ENCODE measurements around the gene GJD4.

The GJD4 gene

GRCh38 chr10:35638101-35638500 is 33.0 kb downstream of the GJD4 start:
- peak overlapping the region; percentile 75 for H3K4me3 ChIP-seq
- TF ChIP-seq EZH2 (IDR thresholded peaks at IDR 0.05) (no peak), FOXP2 (optimal IDR thresholded peaks at IDR 0.05; ENCODE audit: control extremely low read depth, extremely low read length, insufficient read depth) (no peak)

GRCh38 chr10:35639021-35639727 is 34.0 kb downstream of the GJD4 start:
- no peak for DNase-seq (ENCODE audit: low read depth, low spot score)
- H3K9ac ChIP-seq (ENCODE audit: insufficient read length): peak overlapping the region; percentile 45
- peak overlapping the region; percentile 78 for H3K4me3 ChIP-seq
- TF ChIP-seq FOXP2 (optimal IDR thresholded peaks at IDR 0.05; ENCODE audit: control extremely low read depth, extremely low read length, insufficient read depth) (no peak), POLR2AphosphoS5 (IDR thresholded peaks at IDR 0.05; ENCODE audit: borderline replicate concordance, low read depth, low read length) (no peak), EZH2 (IDR thresholded peaks at IDR 0.05) (no peak)
- H3K9me3 ChIP-seq (ENCODE audit: low read depth, low read length): no peaks in the 10 kb centered on the region
- H3K36me3 ChIP-seq (ENCODE audit: insufficient read depth, low read length): no peaks in the 10 kb centered on the region
- H3K27ac ChIP-seq: no peak overlapping the region

More at GRCh38 chr10:35638101-35638500, 33.0 kb downstream of the GJD4 start:
- no peaks in the 10 kb centered on the region for H3K9me3 ChIP-seq (ENCODE audit: low read depth, low read length)
- H3K36me3 ChIP-seq (ENCODE audit: insufficient read depth, low read length): no peaks in the 10 kb centered on the region
- H3K27ac ChIP-seq: peak overlapping the region; percentile 48
- no peak for DNase-seq (ENCODE audit: low read depth, low spot score)
- H3K9ac ChIP-seq (ENCODE audit: insufficient read length): no peak overlapping the region

- Histone ChIP-seq H3K4me3 (peak overlapping the region; percentile 80), H3K36me3 (ENCODE audit: insufficient read depth, low read length) (no peaks in the 10 kb centered on the region), H3K9me3 (ENCODE audit: low read depth, low read length) (no peaks in the 10 kb centered on the region), H3K27ac (peak overlapping the region; percentile 54; the same call in 1 of the 2 replicates), H3K9ac (ENCODE audit: insufficient read length) (peak overlapping the region; percentile 60)
- no peak for DNase-seq (ENCODE audit: low read depth, low spot score)
- TF ChIP-seq FOXP2 (optimal IDR thresholded peaks at IDR 0.05; ENCODE audit: control extremely low read depth, extremely low read length, insufficient read depth): no peak
- no peak for TF ChIP-seq EZH2 (IDR thresholded peaks at IDR 0.05)
- TF ChIP-seq POLR2AphosphoS5 (IDR thresholded peaks at IDR 0.05; ENCODE audit: borderline replicate concordance, low read depth, low read length): no peak
Measured at GRCh38 chr10:35639728-35640401, 34.7 kb downstream of the GJD4 start.

DNA sequence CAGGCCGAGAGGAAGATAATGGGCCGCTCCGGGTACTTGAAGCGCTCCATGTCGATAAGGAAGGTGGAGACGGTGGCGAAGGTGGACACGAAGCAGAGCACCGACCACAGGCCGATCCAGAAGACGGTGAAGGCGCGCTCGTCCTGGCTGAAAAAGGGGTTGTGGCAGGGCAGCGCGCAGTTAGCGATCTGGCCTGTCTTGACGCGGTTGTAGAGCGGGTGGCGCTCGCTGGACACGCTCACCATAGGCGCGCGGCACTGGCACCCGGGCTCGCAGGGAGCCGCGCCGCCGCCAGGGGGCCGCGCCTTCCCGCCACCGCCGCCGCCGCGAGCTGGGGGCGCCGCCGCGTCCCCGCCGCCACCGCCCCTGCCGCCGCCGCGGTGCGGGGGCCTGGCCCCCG is 35.3 kb downstream of the GJD4 start:
- H3K36me3 ChIP-seq (ENCODE audit: insufficient read depth, low read length): no peaks in the 10 kb centered on the region
- DNase-seq (ENCODE audit: low read depth, low spot score): no peak
- H3K9ac ChIP-seq (ENCODE audit: insufficient read length): peak overlapping the region; percentile 66
- no peak overlapping the region for H3K27ac ChIP-seq
- TF ChIP-seq EZH2 (IDR thresholded peaks at IDR 0.05) (no peak), FOXP2 (optimal IDR thresholded peaks at IDR 0.05; ENCODE audit: control extremely low read depth, extremely low read length, insufficient read depth) (no peak), POLR2AphosphoS5 (IDR thresholded peaks at IDR 0.05; ENCODE audit: borderline replicate concordance, low read depth, low read length) (no peak)
- no peaks in the 10 kb centered on the region for H3K9me3 ChIP-seq (ENCODE audit: low read depth, low read length)
- H3K4me3 ChIP-seq: peak overlapping the region; percentile 80

- H3K36me3 ChIP-seq (ENCODE audit: insufficient read depth, low read length): no peaks in the 10 kb centered on the region
- no peak overlapping the region; the same call in 1 of the 2 replicates for H3K27ac ChIP-seq
- no peak for TF ChIP-seq FOXP2 (optimal IDR thresholded peaks at IDR 0.05; ENCODE audit: control extremely low read depth, extremely low read length, insufficient read depth)
- no peak; the same call in 1 of the 2 replicates for TF ChIP-seq POLR2AphosphoS5 (IDR thresholded peaks at IDR 0.05; ENCODE audit: borderline replicate concordance, low read depth, low read length)
- no peak for TF ChIP-seq EZH2 (IDR thresholded peaks at IDR 0.05)
- no peaks in the 10 kb centered on the region for H3K9me3 ChIP-seq (ENCODE audit: low read depth, low read length)
- H3K4me3 ChIP-seq: peak overlapping the region; percentile 84
- peak overlapping the region; percentile 76 for H3K9ac ChIP-seq (ENCODE audit: insufficient read length)
- DNase-seq (ENCODE audit: low read depth, low spot score): no peak
Measured at GRCh38 chr10:35640951-35641675, 36.0 kb downstream of the GJD4 start.

GRCh38 chr10:35641676-35642034 is 36.5 kb downstream of the GJD4 start:
- no peak for TF ChIP-seq FOXP2 (optimal IDR thresholded peaks at IDR 0.05; ENCODE audit: control extremely low read depth, extremely low read length, insufficient read depth)
- TF ChIP-seq POLR2AphosphoS5 (IDR thresholded peaks at IDR 0.05; ENCODE audit: borderline replicate concordance, low read depth, low read length): no peak
- TF ChIP-seq EZH2 (IDR thresholded peaks at IDR 0.05): no peak
- Histone ChIP-seq H3K9me3 (ENCODE audit: low read depth, low read length) (no peaks in the 10 kb centered on the region), H3K36me3 (ENCODE audit: insufficient read depth, low read length) (no peaks in the 10 kb centered on the region), H3K4me3 (peak overlapping the region; percentile 84), H3K9ac (ENCODE audit: insufficient read length) (peak overlapping the region; percentile 76), H3K27ac (no peak overlapping the region)
- DNase-seq (ENCODE audit: low read depth, low spot score): no peak

- Histone ChIP-seq H3K36me3 (ENCODE audit: insufficient read depth, low read length) (no peaks in the 10 kb centered on the region), H3K27ac (peak within 1 kb of the TSS; percentile 19; the same call in 1 of the 2 replicates), H3K4me3 (peak within 1 kb of the TSS; percentile 84), H3K9ac (ENCODE audit: insufficient read length) (peak within 1 kb of the TSS; percentile 76), H3K9me3 (ENCODE audit: low read depth, low read length) (no peaks in the 10 kb centered on the region)
- TF ChIP-seq POLR2AphosphoS5 (IDR thresholded peaks at IDR 0.05; ENCODE audit: borderline replicate concordance, low read depth, low read length): peak; percentile 87
- no peak for TF ChIP-seq EZH2 (IDR thresholded peaks at IDR 0.05)
- no peak for DNase-seq (ENCODE audit: low read depth, low spot score)
Measured at GRCh38 chr10:35642035-35642792, 37.1 kb downstream of the GJD4 start, which contains the start of gene FZD8. Gene FZD8 (minus strand): TSS chr10:35642296. CDS start chr10:35641429, 867 bp downstream.

- peak overlapping the region; percentile 59 for H3K9ac ChIP-seq (ENCODE audit: insufficient read length)
Measured at GRCh38 chr10:35642793-35643114, 37.6 kb downstream of the GJD4 start.

More at GRCh38 chr10:35642793-35643114, 37.6 kb downstream of the GJD4 start:
- no peak for TF ChIP-seq FOXP2 (optimal IDR thresholded peaks at IDR 0.05; ENCODE audit: control extremely low read depth, extremely low read length, insufficient read depth)
- TF ChIP-seq EZH2 (IDR thresholded peaks at IDR 0.05): no peak
- no peaks in the 10 kb centered on the region for H3K36me3 ChIP-seq (ENCODE audit: insufficient read depth, low read length)
- no peaks in the 10 kb centered on the region for H3K9me3 ChIP-seq (ENCODE audit: low read depth, low read length)
- peak overlapping the region; percentile 84 for H3K4me3 ChIP-seq
- DNase-seq (ENCODE audit: low read depth, low spot score): no peak
- H3K27ac ChIP-seq: no peak overlapping the region; the same call in 1 of the 2 replicates

All from SK-N-MC (cell line).